ENCODE measurements around the gene NAB1.
"Not testable (repeated sequence)": the region's sequence is repeated elsewhere in the genome, so short reads cannot be mapped to it uniquely, and the experiment has no call there.

The NAB1 gene, protein sequence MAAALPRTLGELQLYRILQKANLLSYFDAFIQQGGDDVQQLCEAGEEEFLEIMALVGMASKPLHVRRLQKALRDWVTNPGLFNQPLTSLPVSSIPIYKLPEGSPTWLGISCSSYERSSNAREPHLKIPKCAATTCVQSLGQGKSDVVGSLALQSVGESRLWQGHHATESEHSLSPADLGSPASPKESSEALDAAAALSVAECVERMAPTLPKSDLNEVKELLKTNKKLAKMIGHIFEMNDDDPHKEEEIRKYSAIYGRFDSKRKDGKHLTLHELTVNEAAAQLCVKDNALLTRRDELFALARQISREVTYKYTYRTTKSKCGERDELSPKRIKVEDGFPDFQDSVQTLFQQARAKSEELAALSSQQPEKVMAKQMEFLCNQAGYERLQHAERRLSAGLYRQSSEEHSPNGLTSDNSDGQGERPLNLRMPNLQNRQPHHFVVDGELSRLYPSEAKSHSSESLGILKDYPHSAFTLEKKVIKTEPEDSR

DNA sequence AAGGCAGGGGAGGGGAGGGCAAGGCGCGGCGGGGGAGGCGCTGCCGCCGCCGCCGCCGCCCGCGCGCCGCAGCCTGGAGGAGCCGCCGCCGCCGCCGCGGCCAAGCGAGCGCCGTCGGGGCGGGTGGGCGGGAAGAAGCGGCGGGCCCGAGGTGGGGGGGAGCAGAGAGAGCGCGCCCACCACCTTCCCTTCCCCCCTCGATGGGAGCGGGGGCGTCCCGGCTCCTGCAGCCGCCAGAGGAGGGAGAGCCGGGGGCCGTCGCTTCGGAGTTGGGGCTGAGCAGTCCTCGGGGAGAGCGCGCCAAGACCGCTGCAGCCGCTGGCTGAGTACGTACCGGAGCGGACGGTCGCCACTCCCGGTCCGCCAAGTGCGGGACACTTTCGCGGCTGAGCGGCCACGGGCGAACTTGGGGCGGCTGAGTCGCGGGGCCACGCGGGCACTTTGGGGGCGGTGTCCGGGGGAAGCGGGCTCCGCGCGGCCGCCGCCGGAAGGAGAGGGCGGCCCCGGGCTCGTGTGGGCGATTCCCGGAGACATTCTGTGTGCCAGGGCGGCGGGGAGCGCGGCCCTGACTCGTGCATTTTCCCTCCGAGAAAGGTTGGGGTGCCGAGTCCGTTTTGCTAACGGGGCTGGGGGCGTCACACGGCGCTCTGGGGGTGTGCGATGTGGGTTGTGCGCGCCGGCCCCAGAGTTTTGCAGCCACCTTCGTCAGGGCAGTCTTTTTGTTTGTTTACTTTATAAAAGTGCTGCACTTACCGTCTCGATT is at the start of gene NAB1:
Gene NAB1 (plus strand): TSS at position 49 of the 763 bp plus-strand sequence. CDS start 10,094 bp downstream, outside the sequence.
- peak; percentile 76 for DNase-seq

DNA sequence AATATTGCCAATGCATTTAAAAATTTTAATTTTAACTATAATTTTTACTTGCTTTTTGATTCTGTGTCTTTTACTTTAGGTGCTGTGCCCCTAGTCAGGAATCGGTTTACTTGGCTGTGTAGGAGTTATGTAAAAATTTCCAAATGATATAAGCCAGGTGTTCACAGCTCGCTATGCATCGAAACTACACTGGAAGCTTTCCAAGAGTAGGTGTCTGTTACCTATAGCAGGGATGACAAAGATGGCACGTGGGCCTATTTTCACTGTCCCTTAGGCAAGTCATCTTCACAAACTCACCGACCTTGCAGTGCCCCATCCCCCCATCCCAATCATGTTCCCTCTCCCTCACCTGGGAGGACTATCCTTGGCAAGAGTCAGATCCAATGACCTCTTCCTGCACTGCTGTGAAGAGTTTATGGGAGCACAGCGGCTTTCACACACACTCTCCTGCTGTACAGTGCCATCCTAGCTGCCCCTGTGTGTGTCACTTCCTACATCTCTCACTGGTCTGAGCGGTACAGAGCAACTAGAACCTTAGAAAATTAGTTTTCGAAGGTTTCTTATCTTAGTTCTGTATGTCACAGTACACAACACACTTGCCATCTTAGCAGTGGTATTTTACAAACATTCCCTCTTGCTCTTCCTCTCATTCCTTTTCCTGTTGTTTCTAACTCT is 49.2 kb upstream of the NAB1 start:
- DNase-seq = no peak

DNA sequence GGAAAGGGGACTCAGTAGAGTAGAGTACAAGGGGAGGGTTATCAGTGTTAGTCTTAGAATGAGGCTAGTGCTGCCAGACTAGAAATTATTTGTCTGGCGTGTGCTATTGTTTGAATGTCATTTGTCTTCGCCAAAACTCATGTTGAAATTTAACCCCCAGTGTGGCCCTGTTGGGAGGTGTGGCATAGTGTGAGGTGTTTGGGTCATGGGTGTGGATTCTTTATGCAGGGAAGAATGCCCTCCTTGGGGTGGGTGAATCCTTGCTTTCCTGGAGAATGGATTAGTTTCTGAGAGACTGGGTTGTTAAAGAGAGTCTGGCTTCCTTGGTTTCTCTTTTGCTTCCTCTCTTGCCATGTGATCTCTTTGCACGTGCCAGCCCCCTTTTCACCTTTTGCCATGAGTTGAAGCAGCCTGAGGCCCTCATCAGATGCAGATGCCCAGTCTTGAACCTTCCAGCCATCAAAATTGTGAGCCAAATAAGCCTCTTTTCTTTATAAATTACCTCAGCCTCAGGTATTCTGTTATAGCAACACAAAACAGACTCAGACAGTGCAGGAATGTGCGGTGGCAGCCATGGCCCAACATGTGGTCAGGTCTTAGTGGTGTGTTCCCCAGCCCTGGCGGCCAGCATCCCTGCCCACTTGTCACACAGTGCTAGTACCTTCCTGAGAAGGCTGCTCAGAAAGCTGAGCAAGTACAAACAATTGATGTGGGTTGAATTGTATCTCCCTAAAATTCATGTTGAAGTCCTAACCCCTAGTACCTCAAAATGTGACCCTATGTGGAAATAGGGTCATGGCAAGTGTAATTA is 48.4 kb upstream of the NAB1 start:
- no peak for DNase-seq

DNA sequence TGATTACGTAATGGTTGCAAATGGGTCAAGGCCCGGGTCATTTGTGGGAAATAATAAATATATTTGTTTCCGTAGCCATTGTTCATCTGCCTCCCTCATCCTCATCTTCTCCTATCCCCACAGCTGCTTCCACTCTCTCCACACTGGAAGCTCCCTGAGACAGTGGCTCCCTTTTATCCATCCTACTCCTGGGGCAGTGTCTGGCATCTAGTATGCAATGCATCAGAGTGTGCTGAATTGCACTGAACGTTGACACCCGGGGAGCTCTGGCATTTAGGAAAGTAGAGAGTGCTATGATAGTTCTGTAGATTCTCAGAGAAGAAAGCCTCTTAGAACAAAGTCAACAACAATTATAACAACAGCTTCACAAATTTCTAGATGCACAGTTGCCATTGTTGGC is 45.5 kb upstream of the NAB1 start:
- DNase-seq = no peak

DNA sequence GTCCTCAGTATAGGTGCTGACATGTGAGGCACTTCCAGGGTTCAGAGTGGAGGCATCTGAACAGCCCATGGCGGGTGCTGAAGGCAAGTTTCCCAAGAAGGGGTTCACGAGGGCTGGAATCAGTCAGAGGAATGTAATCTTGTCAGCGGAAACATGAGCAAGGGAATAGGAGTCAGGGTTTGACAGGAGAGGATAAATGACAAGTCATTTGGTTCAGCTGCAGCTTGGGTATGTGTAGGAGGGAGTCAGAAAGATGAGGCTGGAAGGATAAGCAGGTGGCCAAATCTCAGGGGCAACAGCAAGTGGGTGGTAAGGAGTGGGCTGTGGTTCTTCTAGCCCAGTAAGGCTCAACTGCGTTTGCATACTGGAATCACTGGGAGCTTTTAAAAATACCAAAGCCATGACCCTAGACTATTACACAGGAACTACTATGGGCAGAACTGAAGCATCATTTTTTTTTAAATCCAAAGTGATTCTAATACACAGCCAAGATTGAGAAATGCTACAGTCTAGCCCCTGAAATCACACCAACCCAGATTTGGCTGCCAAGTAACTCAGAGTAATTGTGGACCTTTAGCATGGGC is 41.8 kb upstream of the NAB1 start:
- DNase-seq = no peak

DNA sequence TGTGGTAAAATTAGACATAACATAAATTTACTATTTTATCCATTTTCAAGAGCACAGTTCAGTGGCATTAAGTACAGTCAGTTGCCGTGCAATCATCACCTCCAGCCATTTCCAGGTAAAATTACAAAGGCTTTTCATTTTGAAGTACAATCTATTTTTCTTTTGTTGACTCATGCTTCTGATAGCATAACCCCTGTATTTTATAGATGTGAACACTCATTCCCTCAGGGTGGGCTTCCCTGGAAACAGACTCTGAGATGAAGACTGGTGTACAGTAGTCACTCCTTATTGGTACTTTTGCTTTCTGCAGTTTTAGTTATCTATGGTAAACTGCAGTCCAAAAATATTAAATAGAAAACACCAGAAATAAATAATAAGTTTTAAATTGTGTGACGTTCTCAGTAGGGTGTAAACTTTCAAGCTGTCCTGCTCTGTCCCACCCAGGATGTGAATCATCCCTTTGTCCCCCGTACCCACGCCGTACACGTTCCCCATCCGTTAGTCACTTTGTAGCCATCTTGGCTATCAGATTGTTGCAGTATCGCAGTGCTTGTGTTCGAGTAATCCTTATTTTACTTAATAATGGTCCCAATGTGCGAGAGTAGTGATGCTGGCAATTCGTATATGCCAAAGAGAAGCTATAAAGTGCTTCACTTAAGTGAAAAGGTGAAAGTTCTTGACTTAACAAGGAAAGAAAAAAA is 41.1 kb upstream of the NAB1 start:
- DNase-seq = no peak

DNA sequence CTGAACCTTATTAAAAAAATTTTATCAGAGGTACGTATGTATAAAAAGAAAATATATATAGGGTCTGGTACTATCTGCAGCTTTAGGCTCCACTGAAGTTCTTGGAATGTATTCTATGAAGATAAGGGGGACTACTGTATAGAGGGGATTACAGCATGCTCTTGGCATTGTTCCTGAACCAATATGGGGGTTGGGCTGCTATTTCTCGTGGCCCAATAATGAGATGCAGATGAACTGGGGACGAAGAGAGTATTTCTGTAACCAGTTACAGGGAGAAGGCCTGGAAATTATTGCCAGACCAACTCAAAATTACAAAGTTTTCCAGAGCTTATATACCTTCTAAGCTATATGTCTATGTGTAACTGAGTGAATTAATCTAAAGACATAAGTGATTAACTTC is 40.0 kb upstream of the NAB1 start:
- not testable (repeated sequence) for DNase-seq

DNA sequence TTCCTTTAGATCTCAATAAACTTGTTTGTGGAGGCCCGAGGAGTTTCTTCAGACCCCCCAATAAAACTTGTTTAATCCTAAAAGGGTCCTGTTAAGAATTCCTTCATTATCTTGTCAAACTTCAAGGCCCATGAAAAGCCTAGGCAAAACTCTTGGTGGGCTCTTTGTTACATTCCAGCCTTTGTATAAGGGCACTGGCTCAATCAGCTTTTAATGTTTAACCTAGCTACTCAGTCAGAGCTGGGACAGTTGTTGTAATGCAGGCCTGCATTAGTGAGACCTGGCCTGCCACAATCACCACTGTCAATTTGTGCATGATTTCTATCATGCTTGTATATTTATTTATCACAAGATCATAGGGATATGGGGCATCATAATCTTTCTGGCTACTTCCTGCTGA is 39.5 kb upstream of the NAB1 start:
- not testable (repeated sequence) for DNase-seq

DNA sequence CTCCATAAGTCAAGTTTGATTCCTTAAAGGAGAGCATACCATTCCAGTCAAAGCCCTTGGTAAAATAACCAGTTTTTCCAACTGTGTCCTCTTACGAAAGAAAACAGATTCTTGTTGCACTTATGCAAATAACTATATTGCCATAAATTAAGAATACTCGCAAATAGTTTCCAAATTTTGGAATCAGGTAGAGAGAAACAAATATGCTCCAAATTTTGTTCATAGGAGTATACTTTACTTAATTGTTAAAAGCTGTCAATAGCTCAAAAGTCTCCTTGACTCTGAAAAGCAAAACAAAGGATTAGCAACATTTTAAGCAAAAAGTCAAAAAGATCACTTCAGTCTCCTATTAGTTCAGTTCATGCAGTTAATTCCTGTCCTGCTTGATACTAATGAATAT is 38.4 kb upstream of the NAB1 start:
- not testable (repeated sequence) for DNase-seq

DNA sequence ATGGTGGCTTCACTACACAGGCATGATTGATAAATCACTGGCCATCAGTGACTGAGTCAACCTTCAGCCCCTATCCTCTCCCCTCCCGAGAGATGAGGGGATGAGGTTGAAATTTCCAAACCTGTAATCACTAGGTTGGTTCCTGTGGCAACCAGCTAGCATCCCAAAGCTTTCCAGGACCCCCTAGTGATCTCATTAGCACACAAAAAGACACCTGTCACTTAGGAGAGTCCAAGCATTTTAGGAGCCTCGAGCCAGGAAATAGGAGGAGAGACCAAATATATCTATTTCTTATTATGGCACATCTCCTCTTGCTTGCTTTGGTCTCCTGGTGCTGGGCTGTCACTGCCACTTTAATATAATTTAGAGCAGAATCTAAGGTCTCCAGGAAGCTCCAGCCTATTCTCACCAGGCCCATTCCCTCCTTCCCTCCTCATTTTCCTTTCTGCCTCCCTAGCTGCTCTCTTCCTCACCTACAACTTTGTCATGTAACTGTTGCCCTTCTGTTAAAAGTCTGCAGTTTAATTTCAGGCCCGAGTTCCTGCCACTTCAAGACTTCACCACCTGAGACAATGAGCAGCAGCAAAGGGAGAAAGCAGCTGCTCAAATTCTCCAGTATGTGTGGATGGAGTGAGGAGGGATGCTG is 33.2 kb upstream of the NAB1 start:
- no peak for DNase-seq

DNA sequence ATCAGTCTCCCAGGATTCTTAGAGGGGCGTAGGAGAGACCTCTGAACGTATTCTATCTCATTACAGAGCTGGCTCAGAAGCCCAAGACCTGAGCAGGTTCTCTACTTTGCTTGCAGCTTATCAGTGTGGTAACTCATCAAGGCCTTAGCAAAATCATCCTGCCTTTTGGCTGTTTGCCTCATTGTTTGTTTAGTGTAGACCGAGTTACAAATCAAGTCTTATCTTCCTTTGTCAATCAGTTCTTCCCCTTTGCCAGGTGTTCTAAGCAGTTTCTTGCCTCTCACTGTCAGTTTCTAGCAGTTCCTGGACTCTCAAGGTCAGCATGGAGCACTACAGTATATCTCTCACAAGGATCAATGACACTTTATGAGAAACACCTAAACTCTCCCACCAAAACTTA is 30.9 kb upstream of the NAB1 start:
- no peak for DNase-seq

DNA sequence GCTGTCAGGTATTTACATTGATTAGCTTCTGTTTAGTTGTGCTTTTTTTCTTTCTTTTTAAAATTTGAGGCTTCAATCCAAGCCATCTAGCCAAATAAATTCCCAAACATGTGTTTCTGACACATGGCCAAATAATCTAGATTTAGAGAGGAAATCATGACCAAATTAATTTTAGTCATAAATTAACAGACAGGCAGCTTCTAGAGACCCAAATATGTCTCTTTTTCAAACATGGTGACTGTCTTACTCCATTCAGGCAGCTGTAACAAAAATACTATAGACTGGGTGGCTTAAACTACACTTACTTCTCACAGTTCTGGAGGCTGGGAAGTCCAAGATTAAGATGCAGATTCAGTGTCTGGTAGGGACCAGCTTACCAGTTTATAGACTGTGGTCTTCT is 23.2 kb upstream of the NAB1 start:
- no peak for DNase-seq

DNA sequence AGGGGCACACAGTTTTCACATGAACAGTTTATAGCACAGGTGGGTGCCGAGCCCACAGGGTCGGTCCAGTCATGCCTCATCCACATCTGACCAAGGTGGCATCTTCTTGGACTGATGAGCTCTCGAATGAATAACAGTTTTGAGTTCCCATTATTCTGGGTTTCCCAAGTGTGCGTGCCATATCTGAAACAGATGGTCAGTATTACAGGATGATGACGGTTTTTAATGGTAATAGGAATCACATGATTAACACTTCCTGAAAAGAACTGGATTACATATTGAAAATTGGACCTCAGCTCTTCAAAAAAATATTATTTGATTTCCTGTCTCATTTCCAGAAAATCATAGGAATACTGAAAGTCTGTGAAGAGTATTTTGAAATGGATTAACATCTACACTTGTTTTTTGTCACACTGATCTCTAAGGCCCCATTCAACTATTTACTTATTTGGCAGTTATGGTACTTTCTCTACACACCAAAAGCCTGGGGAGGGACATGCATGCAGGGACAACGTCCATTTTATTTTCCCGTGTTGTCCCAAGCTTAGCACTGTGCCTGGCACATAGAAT is 22.2 kb upstream of the NAB1 start:
- no peak for DNase-seq

DNA sequence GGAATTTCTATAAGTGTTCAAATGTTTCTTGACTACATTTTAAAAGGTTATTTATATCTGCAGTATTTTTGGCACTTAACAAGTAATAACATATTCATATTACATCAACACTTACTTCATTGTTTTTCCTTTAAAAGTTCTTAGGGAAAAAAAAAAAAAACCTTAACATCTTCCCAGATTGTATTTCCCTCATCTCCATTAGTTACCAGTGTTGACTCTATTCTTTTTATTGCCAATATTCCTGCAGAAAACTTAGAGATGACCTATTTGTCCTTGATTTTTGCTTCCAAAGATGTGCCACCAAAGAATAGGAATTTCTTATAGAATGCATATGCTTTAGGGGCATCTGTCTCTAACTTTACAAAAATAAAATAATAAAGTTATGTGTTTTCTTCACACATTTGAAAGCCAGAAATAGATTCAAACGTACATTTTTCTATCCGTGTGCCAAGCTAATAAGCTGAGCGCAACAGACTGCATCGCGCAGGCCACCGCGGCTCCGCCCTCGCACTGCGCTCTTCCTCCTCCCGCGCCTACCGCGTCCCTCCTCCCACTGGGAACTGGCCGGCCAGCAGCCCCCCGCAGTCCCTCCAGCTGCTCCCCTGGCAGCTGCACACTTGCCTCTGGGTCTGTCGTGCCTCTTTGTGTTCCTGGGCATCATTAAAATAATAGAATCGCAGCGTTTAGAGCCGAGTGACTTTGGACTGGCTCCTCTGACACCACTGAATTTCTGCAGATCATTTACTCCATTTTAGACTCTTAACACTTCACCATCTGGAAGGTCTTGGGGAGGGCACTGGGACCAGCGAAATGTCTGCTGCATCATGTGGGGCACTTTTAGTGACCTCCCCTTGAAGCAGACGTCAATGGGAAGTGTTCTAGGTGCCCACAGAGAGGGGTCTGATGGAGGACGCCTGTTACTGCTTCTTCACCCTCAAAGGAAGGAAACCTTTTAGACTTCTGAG is 21.2 kb upstream of the NAB1 start:
- DNase-seq = peak; percentile 37

DNA sequence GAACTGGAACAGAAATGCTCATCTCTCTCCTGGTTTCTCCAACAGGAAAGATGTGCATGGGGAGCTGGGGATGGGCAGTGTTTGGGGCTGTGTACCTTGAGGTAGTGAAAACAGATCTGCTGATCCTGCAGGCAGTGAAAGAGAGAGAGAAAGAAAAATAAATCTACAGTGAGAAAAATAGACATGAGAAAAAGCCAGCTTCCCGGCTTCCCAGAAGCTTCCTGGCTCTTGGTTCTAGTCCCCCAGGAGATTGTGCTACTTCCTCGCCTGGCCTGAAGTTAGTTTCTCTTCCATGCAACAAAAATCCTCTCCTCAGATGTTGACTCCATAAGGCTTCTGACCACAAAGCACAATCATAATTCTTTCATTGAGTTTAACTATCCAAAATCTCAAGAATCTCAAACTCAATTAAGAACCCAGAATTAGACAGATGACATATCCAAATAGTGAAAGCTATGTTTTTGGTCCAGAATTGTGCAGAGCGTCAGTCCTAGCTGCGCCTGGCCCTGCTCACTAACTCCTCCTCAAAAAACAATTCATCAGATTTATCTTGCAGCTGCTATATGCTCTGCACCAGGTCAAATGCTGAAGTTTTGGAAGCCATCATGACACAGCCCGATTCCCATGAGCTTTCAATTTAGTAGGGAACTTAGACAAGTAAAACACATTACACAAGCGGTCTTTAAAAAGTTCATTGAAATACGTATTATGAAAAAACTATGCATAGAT is 20.1 kb upstream of the NAB1 start:
- DNase-seq = no peak

DNA sequence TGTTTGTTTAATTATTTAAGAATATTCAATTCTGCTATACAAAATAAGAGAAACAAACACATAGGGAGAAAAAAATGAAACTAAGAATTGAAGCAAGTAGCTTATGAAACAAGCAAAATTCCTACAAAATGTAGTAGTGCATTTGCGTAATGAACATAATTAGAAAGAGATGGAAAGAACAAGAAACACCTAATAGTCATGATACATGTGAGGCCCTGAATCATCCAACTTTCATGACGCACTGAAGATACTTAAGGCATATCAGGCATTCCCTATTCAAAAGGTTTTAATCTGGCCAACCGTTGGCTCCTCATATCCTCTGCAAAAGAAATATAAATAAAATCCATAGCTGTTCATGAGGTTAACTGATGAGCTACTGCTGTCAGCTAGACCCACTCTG is 14.5 kb upstream of the NAB1 start:
- no peak for DNase-seq

DNA sequence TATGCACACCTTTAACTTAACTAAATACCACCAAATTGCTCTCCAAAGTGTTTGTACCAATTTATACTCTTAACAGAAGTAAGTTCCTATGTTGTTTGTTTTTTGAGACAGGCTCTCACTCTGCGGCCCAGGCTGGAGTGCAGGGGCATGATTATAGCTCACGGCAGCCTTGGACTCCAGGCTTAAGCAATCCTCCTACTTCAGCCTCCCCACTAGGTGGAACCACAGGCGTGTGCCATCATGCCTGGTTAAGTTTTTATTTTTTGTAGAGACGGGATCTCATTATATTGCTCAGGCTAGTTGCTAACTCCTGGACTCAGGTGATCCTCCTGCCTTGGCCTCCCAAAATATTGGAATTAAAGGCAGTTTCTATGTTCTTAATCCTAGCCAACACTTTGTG is 13.1 kb upstream of the NAB1 start:
- DNase-seq = peak; percentile 13

DNA sequence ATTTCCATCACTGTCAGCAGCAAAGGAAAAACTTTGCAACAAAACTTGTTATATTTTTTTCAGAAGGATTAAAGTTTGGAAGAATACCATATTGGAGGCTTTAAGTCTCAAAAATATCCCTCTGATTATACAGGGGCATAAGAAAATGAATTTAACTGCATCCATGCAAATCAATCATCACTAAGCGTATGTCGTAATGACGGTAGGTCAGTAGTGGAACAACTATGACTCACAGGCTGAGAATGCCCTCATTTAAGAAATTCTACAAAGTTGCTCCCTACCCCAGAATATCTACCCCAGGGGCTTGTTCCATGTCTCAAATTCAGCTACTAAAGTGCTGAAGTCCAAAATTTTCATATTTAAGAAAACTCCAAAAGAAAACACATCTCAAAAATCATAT is 12.5 kb upstream of the NAB1 start:
- no peak for DNase-seq

DNA sequence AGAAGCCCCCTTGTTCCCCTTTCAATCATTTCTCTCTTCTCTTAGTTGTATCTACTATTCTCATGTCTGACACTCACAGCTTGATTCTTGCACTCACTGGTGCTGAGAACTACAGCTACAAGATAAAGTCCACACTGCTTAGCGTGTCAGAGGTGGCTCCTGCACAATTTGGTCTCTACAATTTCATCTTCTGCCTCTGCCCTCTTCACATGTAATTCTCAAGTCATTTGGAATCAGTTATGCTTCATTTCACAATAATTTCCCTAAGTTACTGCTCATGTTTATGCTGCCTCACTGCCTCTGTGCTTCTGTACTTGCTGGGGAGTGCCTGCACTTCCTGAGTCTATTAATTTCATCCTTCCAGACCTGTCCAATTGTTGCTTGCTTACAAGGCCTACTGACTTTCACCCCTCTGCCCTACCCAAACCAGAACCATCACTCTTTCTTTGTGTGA is 11.6 kb upstream of the NAB1 start:
- no peak for DNase-seq
